GM12872 (cell line): ENCODE measurements around the gene CRNN.

Source experiments
- TF ChIP-seq, protein P1 (sequence below): IDR thresholded peaks from 3 replicates; pipeline ENCODE4 v1.5.1; 2011; ENCODE audit warnings: low read depth, mild to moderate bottlenecking, low read length, moderate library complexity; ENCODE audit not compliant: insufficient read depth

Gene CRNN

DNA sequence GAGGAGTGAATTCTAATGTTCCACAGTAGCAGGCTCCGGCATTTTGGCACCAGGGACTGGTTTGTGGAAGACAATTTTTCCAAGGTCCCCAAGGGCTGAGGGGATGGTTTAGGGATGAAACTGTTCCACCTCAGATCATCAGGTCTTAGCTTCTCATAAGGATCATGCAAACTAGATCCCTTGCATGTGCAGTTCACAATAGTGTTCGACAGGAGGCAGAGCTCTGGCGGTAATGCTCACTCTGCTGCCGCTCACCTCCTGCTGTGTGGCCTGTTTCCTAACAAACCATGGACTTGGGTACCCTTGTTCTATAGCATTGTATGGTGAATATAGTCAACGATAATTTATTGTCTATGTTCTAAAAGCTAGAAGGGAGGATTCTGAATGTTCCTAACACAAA lies 16.6 kb downstream of the CRNN start:
- TF ChIP-seq, protein P1, sequence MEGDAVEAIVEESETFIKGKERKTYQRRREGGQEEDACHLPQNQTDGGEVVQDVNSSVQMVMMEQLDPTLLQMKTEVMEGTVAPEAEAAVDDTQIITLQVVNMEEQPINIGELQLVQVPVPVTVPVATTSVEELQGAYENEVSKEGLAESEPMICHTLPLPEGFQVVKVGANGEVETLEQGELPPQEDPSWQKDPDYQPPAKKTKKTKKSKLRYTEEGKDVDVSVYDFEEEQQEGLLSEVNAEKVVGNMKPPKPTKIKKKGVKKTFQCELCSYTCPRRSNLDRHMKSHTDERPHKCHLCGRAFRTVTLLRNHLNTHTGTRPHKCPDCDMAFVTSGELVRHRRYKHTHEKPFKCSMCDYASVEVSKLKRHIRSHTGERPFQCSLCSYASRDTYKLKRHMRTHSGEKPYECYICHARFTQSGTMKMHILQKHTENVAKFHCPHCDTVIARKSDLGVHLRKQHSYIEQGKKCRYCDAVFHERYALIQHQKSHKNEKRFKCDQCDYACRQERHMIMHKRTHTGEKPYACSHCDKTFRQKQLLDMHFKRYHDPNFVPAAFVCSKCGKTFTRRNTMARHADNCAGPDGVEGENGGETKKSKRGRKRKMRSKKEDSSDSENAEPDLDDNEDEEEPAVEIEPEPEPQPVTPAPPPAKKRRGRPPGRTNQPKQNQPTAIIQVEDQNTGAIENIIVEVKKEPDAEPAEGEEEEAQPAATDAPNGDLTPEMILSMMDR, result peak; percentile 42; the same call in 1 of the 3 replicates

DNA sequence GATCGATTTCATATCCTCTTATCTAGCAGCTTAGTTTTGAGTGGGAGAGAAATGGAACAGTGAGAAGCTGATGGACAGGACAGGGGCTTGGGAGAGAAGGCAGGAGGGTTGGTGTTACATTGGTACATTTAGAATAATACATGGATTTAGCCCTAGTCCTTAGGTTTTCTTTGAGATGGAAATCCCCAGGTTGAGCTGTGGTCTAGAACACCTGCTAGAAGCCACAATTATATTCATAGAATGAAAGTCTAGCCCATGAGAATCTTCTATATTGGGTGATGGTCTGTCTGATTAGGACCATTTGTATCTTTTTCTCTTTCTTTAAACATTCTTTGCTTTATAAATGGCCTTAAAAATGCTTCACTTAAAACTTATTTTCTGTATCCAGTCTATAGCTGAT lies 19.9 kb downstream of the CRNN start:
- TF ChIP-seq, protein P1, result no peak

DNA sequence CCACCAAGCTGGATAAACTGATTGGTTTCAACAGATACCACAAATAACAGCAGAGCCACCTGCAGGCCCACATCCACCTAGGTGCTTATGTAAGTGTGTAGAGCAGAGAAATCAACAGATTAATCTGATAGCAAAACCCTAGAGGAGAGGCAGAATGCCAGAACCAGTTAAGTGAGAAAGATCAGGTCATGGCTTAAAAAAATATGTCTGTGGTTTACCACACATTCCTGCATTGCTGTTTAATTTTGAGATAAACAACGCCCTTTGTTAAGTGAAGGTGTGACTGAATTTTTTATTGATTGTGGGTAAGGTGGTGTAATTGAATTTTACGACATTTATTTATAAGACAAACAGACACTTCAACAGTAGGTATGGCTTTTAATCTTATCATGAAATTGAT lies 21.2 kb downstream of the CRNN start:
- TF ChIP-seq, protein P1, result no peak

DNA sequence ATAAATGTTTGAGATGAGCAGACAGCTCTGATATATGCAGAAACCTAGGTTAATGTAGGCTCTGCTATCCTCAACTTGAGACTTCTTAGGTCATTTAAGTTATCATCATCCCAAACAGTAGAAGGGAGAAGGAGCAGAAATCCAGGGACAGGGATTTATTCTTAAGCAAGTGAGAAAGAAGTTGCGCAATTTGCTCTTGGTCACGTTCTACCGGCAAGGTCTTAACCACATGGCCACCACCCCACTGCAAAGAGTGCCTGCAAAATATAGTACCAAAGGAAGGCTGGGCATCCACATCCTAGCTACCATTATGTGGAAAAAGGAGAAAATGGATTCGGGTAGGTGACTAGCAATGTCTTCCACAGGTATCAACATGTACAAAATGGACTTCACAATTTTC lies 25.2 kb downstream of the CRNN start:
- TF ChIP-seq, protein P1, result no peak

DNA sequence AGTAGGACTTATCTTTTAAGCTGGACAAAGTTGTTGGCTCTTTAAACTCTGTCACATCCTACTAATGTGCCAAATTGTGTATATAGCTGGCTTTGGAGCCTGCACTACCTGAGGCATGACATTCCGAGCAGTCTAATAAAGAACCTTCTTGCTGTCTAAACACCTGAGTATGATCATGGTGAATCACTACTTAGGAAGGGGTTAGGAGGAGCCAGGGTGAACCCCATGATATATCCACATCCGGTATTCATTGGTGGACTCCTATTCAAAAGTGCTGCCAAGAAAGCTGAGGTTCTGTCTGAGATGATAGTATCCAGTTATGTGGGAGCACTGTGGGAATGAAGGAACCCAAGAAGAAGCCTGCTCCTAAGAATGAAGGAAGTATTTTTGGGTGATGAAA lies 27.1 kb downstream of the CRNN start:
- TF ChIP-seq, protein P1, result no peak

DNA sequence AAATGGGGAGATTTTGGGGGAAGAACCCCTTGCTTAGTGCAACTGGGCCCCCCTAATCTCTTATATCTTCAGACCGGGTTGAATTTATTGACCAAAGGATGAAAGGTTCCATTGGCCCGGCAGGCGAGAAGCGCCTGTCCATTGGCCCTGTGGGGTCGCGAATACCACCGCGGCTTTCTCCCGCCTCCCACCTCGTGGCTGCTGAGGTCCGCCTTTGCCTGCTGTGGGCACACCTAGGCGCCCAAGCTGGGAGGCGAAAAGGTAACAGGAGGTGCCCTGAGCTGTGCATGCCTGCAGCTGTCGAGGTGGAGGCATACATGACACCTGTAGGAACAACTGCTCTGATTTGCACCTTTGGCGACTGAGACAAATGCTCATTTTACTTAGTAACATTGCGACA lies 33.1 kb downstream of the CRNN start:
- TF ChIP-seq, protein P1, result no peak

DNA sequence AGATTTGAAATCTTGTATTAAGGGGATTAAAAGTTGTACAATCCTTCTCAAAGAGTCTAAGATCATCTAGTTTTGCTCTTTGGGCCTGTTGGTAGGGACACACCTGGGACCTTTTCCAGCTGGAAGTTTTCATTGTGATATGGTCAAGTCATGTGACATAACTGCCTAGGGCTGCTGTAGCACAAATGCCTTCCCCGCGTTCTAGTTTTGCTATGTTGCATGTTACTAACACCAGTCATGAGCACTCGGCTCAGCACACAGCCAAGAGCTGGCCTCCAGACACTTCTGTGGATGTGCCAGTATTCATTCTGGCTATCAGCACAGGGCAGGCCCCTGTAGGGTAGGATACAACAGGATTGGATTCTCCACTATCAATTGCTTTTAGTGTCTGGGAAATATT lies 39.6 kb downstream of the CRNN start:
- TF ChIP-seq, protein P1, result no peak

DNA sequence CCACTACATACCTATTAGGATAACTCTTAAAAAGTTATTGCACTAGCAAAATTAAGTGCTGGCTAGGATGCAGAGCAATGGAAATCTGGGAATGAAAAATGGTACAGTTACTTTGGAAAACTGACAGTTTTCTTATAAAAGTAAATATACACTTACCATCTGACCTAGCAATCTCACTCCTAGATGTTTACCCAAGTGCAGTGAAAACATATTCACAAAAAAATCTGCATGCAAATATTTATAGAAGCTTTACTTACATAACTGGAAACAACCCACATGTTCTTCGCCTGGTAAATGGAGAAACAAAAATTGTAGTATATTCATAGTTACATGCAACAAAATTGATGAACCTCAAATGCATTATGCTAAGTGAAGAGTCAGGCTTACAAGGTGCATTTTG lies 41.4 kb downstream of the CRNN start:
- TF ChIP-seq, protein P1, result no peak
